HuH-7.5 (cell line): ENCODE results near the gene ARHGAP22.
A peak's percentile ranks its signal among the peaks of the same experiment; 100 is the strongest.

Experiments used
- DNase-seq: peaks from one replicate; pipeline ENCODE4 v3.0.0; 2011; ENCODE audit warnings: low spot score

ARHGAP22 gene

DNA sequence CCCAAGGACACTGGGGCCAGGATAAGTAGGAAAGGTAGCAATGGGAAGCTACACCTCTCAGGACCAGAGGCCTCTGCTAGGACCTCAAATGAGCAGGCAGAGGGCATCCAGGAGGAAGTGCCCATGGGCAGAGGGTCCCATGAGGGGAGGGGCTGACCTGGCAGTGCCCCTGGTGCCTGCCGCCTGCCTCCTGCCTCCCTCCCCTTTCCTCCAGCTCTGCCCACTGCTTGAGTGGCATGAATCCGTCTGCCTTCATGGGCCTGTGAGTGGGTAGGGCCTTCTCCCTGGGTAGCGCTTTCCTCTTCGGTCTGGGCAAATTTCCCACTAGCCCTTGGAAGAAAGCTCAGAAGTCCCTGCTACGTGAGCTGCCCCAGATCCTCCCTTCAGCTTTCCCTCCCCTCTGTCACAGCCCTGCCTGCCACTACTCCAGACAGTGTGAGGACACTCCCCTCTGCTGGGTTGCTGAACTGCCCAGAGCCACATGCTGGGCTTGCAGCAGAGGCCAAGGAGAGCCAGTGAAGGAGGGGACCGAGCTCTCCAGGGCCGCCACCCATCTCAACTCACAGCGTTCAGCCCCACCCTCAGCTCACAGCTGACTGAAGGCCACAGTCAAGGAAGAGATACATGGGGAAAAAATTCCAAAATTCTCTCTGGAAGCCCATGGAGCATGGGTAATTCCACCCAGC is 141.4 kb downstream of the ARHGAP22 start:
- DNase-seq = no peak

DNA sequence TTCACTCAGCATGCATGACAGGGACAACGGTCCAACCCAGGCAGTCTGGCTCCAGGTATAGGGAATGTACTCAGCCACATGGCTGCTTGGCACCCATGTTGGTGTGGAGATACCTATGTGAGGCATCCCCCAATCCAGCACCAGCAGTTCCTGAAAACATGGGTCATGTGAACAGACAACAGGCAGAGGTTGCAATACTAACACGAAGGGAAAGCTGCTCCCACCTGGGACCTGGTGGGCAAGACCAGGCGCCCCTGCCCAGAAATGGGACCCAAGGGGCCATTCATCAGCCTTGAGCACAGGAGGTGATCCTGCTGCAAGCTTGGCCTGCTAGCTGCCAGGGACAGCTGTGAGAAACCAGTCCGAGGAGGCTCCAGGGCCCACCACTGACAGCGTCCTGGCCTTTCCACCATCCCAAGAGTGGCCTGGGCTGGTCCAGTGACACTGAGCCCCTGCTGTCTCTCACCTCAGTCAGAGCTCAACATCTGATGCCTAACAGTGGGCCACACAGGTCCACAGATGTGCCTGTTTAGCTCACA is 142.3 kb downstream of the ARHGAP22 start:
- DNase-seq = no peak

DNA sequence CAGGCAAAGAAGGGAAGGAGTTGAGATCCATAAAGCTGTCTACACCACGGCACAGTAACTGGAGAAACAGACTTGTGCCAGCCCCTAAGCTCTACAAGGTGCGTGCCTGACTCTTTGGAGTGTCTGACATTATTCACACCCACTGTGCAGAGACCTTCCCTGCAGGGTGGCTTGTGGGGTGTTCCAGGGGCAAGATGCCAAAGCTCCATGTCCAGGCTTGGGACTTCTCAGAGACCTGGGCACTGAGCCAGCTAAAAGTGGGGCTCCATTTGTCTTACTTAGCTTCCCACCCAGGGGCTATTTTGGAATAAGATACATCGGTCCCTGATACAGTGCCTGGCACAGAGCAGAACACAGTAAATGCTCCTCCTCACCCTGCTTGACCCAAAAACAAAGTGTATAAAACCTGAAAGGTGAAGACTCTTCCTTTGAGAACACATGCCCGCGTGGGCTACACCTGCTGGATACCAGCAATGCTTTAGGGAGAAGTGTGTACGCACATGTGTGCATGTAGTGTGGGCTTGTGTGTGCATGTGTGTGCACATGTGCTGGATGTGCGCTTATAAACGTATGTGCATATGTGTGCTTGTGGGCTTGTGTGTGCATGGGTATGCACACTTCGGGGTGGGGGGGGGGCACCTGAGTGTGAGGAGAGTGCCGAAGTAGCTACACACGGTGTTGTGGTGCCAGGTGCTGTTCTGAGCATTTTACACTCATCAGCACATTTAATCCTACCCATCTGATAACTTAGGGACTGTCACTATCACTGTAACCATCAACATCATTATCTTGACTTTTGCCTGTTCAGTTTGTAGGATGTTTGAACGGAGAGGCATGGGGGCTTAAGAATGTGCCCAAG is 143.0 kb downstream of the ARHGAP22 start:
- DNase-seq = no peak

DNA sequence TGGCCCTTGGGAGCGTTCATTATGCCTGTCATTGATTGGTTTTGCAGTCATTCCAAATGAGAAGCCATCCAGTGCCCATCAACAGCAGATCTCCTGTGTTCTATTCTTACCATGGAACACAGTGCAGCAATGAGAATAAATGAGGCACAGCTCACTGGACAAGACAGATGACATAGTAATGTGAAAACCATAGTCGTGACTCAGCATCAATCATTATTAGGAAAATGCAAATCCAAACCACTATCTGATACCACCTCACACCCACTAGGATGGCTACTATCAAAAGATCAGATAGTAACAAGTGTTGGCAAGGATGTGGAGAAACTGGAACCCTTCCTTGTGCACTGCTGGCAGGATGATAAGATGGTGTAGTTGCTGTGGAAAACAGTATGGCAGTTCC is 144.7 kb downstream of the ARHGAP22 start:
- DNase-seq = no peak

DNA sequence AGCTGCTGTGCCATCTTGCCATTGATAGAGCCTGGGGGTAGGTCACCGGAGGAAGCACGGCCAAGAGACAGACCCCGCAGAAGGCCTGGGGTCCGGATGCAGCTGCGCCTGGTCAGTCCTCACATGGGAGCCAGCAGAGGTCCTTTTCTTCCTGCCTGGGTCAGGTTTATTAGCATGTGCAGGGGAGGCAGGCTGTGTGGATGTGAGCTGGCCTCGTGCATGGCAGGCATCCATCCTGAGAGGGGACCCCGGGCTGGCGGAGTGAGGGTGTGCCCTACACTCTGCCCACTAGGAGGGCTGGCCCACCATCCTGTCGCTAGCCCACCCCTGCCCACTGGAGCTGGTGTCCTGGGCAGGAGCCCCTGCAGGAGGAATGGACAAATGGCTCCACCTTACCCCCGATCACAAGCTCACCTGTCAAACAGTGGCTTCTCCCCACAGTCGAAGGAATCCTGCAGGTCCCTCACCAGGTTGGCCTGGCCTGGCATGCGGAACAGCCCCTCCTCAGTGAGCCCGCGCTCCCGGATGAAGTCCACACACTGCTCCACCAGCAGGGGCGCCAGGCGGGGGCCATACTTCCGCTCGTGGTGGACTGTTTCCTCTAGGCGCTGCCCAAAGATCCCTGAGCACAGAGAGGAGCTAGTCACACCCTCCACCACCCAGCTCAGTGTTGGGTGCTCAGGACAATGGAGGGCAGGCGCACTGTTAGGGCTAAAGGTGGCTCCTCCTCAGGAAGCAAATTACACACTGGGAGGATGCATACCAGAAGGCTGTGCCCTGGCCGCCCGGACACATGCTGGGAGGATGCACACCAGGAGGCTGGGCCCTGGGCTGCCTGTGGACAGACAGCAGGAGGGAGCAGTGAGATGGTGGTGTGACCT is 145.4 kb downstream of the ARHGAP22 start:
- no peak for DNase-seq

DNA sequence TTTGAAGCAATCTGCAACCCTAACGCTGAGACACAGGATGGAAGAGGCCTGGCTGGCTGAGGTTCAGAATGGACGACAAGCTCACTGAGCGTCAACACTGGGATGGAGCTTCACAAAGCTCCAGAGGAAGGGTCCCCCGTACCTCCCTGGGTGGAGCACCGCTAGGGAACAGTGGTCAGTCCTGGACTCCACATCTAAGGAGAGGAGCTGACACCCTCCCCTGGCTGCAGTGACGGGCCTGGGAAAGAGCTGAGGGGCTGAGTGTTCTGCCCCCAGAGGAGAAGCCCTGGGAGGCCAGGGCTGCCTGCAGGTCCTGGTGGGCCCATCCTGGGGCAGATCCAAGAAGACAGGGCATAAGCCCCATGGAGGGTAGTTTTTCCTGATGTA is 146.2 kb downstream of the ARHGAP22 start:
- DNase-seq = no peak

DNA sequence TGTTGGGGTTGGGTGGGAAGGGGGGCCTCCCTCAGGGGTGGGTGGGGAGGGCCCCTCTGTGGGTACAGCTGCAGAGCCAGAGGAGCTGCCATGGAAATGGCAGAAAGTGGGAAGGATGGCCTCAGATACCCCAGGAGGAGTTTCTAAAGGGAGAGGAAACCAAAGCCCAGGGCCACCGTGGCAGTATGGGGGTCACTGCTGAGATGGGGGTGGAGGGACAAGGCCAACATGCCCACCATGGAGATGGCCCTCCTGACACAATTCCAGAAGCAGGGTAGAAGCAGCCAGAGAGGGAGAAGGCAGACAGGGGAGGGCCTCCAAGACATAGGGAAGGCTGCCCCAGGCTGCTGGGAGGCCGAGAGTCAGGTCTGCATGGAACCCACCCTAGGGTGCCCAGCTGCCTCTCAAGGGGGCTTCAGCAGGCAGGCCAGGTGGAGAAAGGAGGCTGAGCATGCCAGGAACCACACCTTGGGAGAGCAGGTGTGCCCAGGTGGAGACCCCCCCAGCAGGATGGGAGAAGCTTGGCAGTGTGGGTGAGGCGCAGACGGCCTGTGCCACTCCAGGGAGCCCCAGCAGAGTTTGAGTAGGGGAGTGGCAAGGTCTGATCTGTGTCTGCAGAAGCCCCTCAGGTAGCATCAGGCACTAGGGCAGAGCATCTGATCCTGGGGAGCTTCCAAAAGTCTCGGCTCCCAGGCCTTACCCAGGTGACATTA is 146.8 kb downstream of the ARHGAP22 start:
- DNase-seq = no peak

DNA sequence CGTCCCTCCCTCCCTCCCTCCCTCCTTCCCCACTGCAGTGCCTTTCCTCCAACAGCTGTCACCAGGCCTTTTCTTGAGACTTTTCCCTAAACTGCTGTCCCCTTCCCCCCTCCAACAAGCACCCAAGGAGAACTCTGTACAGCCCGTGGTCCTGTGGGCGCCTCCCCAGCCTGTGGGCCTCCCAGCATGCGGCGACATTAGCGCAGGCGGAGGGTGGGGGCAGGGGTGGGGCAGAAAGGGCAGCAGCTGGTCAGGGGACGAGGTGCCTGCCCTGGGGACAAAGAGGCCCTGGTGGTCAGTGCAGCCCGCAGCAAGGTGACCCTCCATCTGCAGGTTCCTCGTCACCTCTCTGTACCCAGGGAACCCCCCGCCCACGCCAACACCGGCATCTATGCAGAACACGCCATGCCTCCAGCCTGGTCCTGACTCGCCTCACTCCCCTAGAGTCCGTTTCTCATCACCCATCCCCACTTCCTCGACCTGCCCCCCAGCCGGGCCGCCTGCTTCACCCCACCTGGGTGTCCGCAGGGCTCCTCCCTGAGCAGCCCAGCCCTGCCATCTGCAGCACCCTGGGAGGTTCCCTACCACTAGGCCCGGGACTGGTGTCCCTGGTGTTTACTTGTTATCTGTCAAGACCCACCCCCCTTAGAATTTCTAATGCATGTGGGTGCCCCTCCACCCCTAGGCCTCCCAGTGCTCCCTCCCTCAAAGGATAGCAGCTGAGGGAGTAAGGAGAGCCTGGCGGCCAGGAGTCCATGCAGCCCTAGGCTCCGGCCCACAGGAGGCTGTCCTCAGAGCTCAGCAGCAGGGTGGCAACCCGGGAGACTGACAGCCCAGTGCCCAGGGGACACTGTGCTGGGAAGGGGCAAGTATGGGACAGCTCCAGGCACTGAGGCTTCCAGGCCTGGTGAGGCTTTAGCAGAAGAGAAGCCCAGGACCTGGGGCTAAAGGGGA is 147.8 kb downstream of the ARHGAP22 start:
- no peak for DNase-seq

DNA sequence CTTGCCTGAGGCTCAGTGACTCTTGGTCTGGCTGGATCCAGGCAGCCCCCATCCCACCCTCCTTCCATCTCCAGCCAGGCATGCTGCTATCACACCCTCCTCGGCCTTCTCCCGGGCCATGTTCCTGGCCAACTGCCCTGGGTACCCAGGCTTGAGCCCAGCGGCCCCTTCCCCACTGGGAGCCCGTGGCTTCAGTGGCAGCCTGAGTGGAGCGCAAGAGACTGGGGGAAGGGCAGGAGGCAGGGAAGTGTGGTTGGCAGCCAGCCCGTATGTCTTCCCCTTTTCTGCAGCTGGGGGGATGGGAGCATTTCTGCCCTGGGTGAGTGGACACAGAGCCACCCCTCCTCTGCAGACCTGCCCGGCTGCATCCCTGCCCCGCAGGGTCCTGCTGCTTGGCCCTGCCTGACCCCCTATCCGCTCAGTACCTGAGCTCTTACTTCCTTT is 148.5 kb downstream of the ARHGAP22 start:
- DNase-seq = no peak

DNA sequence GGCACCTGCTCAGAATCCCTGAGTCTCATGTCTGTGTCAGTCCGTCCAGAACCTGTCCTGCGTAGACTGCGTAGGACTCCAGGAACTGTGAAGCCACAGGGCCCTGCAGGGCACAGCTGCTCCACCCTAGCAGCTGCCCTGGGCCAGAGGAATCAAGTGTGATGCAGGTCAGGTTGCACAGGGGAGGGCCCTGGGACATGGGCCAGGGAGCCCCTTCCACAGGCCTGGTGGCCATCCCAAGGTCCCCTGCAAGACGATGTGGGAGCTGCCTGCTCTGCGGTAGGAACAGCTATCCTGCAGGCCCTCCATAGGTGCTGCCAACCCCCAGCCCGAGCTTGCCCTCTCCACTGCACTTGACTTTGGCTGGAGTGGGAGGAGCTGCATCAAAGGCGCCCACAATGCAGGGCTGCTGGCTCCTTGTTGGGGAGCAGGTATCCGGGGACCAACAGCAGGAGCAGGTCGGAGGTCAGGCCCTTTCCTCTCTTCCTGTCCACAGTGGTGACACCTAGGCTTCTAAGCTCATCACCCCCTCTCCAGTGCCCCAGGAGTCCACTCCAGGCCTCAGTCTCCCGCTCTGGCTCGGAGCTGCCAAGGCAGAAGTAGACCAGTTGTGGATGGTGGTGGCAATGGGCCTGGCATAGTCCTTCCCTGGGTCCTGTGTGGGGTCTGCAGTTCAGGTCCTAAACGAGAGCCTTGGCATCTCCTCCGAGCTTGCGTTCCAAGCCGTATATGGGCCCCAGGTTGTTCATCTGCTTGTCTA is 149.3 kb downstream of the ARHGAP22 start:
- no peak for DNase-seq

DNA sequence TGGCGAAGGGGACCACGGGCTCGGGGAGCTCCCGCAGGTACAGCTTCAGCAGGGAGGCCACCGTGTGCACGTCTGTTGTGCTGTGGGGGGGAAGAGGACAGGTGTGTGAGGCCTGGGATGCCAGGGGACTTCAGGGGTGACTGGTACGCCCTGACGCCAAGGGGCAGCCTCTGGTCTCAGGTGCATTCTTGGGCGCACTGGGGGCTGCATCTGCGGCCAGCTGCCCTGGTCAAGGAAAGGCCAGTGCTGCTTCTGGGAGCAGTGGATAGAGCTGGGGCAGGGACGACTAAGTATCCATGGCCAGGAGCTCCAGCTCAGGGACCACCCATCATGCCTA is 149.8 kb downstream of the ARHGAP22 start:
- DNase-seq = no peak

DNA sequence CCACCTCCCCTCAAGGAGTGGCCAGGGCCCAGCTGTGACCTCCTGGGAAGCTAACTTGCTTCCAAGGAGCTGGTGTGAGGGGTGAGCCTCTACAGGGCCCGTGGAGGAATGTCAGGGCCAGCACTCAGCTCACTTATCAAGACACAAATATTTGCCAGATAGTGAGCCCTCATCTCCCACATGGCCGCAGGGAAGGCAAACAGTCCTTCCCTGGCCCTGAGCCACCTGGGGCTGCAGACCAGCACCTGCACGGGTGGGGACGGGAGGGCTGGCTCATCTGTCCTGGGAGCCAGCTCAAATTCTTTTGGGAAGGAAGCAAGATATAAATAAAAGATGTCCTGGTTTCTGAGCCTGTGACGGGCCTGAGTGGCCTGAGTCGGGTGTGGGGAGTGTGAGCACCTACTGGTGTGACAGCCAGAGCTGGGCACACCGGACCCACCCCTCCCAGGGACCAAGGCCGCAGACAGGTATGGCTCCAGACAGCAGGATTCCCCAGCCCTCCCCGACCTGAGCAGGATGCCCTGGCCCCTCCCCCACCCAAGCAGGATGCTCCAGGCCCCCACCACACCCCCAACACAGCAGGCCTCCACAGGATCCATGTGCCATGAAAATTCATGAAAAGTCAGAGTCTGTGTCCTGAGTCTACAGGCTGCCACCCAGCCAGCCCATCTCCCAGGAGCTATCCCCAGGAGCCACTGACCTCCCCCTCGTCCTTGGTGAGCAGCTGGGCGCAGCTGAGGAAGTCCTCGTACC is 150.4 kb downstream of the ARHGAP22 start:
- DNase-seq = peak; percentile 72

DNA sequence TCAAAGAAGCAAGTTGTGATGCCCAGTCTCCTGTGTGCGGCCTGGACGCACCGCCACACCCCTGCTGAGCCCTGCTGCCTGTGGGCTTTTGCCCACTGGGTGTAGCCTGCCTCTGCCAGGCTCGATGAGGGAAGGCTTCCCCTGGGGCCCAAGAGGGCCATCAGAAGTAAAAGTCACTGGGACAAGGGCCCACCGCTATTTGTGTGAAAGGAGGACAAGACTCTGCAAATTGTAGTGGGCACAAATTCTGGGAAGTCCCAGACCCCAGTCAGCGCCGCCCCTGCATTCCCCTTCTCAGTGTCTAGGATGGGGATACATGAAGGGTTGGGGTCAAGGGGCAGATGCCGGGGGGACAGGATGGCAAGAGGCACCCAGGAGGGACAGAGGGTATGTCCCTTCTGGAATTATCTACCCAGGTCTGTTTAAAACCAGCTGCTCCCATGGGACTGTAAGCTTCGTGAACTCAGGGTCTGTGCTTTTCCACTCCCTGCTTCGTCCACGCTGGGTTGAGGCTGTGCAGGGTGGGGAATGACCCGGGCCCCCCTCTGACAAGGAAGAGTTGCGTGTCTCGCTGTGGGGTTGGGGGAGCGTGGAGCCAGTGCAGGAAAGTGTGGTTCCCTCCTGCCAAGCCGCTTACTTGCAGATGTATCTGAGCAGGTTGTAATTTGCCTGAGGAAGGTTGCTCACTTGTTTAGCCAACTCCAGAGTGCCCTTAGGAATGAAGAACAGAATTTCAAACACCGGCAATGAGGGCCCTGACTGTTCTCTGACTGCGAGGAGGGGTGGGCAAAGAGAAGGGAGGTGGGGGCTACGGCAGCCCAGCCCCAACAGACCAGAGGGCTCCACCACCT is 151.2 kb downstream of the ARHGAP22 start:
- DNase-seq = no peak

DNA sequence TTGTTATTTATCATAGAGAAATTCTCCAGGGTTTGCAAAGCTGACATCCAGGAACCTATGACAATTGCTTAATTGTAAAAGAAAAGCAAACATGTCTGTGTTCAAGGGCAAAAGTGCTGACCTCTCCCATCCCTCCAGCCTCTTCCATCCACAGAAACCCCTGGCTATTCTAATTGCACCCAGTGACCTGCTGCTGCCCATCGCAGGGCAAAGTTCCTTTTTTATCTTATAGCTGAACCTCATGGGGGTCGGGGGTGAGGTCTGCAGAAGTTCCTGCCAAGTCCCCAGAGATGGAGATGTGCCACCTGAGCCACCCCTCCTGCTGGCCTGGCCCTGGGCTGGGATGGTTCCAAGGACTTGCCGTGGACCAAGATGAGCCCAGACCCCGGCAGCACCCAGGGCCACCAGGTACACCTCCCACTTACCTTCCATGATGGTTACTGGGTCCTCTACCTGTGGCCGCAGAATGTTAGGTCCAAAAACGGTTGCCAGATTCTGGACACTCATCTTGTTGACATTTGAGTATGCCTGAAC is 151.9 kb downstream of the ARHGAP22 start:
- no peak for DNase-seq

DNA sequence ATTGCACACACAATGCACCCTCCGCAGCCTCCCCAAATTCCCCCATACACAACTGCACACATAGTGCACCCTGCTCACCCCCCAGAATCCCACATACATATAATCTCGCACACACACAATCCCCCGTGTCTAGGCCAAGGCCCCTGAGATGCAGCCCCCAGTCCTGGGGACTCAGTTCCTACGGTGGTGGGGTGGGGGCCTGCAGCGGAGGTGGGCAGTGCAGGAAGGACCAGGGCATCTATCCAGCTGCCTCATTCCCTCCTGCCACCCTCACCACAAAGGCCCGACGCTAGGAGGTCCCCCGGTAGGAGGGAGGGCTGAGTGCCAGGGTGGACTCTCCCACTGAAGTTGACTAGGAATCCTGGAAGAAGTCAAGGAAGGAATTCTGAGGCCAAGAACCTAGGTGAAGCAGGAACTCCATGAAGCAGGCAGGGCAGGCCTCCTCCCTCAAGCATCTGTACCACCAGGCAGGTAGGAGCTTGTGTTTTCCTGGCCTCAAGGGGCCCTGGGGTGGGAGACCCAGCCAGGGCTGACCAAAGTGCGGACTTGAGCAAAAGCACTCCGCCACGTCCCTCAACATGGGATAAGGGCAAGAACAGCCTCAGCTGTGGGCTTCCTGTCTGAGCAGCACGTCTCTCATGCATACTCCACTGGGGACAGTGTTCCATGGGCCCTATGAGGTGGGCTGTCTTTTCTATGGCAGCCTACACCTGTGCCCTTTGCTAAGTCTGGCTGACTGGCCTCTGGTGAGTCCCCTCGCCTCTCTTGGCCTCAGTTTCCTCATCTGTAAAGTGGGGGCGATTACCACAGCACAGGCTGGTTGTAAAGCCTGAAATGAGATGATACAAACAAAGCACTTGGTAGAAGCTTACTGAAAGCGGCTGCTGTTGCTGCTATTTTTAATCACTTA is 152.6 kb downstream of the ARHGAP22 start:
- no peak for DNase-seq

DNA sequence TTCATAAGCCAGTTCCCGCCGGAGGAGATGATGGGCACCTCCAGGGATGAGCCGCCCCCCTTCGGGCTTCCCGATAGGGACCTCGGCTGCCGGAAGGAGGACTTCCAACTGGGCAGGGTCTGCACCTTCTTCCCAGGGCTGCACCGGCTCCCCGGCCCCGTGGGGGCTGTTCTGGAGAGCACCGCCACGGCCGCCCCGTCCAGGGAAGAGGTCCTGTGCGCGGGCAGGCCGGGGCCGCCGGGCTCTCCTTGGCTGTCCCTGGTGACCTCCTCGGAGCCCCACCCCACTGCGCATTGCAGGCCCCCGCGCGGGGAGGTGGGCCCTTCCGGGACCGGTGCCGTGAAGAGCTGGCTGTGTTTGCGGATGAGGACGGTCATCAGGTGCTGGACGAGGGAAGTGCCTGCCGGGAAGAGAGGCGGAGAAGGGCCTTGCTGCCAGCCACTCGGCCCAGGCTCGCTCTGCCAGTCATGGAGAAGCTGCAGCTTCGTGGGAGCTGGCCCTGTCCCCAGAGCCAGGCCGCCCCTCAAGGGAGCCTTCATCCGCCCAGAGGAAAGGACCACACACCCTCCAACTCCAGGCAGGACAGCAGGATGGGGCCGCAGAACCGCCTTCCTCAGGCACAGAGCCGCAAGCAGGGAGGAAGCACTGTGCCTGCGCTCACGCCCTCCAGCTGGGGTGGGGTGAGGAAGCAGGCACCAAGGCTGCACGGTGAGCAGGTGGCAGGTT is 154.0 kb downstream of the ARHGAP22 start:
- DNase-seq = no peak
